HCT116 (cell line): Measurements from ENCODE around the gene GPATCH8.

ENCODE experiments used
- JUND ChIP-seq: IDR thresholded peaks from 2 replicates; pipeline ENCODE4 v1.6.1; 2012
- TF ChIP-seq, protein P1 (sequence below): IDR thresholded peaks from 2 replicates; pipeline ENCODE4 v1.6.1; 2012

DNA sequence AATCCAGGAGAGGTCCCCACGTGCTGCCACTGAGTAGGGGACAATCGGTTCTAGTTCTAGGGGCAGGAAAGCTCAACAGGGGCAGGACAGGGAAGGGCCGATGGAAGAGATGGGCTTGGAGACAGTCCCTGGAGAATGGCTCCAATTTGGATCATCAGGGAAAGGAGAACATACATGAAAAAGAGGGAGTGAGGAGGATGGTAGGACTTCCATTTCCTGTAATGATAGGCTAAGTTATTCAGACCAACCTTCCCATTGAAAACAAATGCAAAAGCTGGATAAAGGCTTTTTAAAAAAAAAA lies 20.4 kb upstream of the GPATCH8 start:
- TF ChIP-seq JUND = no peak
- TF ChIP-seq, protein P1, sequence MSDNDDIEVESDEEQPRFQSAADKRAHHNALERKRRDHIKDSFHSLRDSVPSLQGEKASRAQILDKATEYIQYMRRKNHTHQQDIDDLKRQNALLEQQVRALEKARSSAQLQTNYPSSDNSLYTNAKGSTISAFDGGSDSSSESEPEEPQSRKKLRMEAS = no peak
